GM21529 (cell line): ENCODE results near the gene LDB3.

Experiments
- ATAC-seq: cut with Tn5 transposase; IDR thresholded peaks from one replicate; pipeline ENCODE4 v1.9.1; 2021; ENCODE audit not compliant: unreplicated experiment

LDB3 gene

GRCh38 chr10:86757113-86757972, 89.0 kb downstream of the LDB3 start:
- ATAC-seq, result peak; percentile 3

GRCh38 chr10:86758189-86759072, 90.1 kb downstream of the LDB3 start:
- ATAC-seq, result no peak

GRCh38 chr10:86759073-86759672, 90.9 kb downstream of the LDB3 start:
- ATAC-seq, result no peak

GRCh38 chr10:86763404-86763803, 95.1 kb downstream of the LDB3 start:
- no peak for ATAC-seq

GRCh38 chr10:86765548-86765947, 97.2 kb downstream of the LDB3 start:
- no peak for ATAC-seq

- no peak for ATAC-seq
Observed at GRCh38 chr10:86768412-86769062, 100.2 kb downstream of the LDB3 start.

- no peak for ATAC-seq
Observed at GRCh38 chr10:86769991-86770390, 101.7 kb downstream of the LDB3 start.

- ATAC-seq, result no peak
Observed at GRCh38 chr10:86770412-86770960, 102.2 kb downstream of the LDB3 start.

GRCh38 chr10:86773498-86773897, 105.2 kb downstream of the LDB3 start:
- ATAC-seq, result no peak

GRCh38 chr10:86775056-86775869, 107.0 kb downstream of the LDB3 start:
- peak; percentile 84 for ATAC-seq

GRCh38 chr10:86775870-86776180, 107.5 kb downstream of the LDB3 start:
- no peak for ATAC-seq

GRCh38 chr10:86779220-86780017, 111.1 kb downstream of the LDB3 start:
- ATAC-seq, result no peak

- ATAC-seq, result peak; percentile 85
Observed at GRCh38 chr10:86782701-86783418, 114.5 kb downstream of the LDB3 start.

- ATAC-seq, result no peak
Observed at GRCh38 chr10:86785037-86785436, 116.7 kb downstream of the LDB3 start.
